Stimulated activated naive CD8-positive, alpha-beta T cell treated with anti-CD3 and anti-CD28 coated beads, Interleukin-15, amount 100 ng/mL, for 72 hours (primary cell): ENCODE measurements around the gene GMDS.

Experiments used
- ATAC-seq: fragments of 150-1000 bp; cut with Tn5 transposase; 2 replicates; pipeline ENCODE4 v1.10.0; 2021; ENCODE audit warnings: mild to moderate bottlenecking, moderate library complexity
- DNase-seq, 2 donors: peaks; one replicate each; pipeline ENCODE4 v3.0.0; 2021 to 2022
- H3K27ac Mint-ChIP-seq, 2 donors: one replicate each; pipeline ENCODE4 v1.8.0; 2022; ENCODE audit warnings: mild to moderate bottlenecking in 2 of 2, mixed read lengths in 2 of 2, moderate library complexity in 2 of 2
- H3K27me3 Mint-ChIP-seq: one replicate; pipeline ENCODE4 v1.8.0; 2022; ENCODE audit warnings: mixed read lengths
- H3K4me1 Mint-ChIP-seq: one replicate; pipeline ENCODE4 v1.8.0; 2022; ENCODE audit warnings: mild to moderate bottlenecking, mixed read lengths
- H3K4me3 Mint-ChIP-seq, 2 donors: one replicate each; pipeline ENCODE4 v1.8.0; 2022; ENCODE audit warnings: mild to moderate bottlenecking in 2 of 2, mixed read lengths in 2 of 2, moderate library complexity in 1 of 2
- H3K9me3 Mint-ChIP-seq, 2 donors: one replicate each; pipeline ENCODE4 v1.8.0; 2022; ENCODE audit warnings: mixed read lengths in 2 of 2

Gene GMDS

GRCh38 chr6:2181567-2181966, 63.8 kb downstream of the GMDS start:
- Mint-ChIP-seq H3K27me3 (no peaks in the 10 kb centered on the region), H3K4me3 (no peak overlapping the region), H3K27ac (peak overlapping the region; percentile 9 to 17), H3K9me3 (peaks cover 13 to 14% of the 10 kb centered on the region in 2 donors), H3K4me1 (peaks cover 30% of the 10 kb centered on the region)
- ATAC-seq (peak; percentile 82), DNase-seq (no peak)

- no peak for DNase-seq
- no peak overlapping the region for H3K4me3 Mint-ChIP-seq
- no peak for ATAC-seq
- H3K27me3 Mint-ChIP-seq: no peaks in the 10 kb centered on the region
- H3K9me3 Mint-ChIP-seq: peaks cover 13 to 14% of the 10 kb centered on the region in 2 donors
- no peak overlapping the region for H3K27ac Mint-ChIP-seq
- peaks cover 33% of the 10 kb centered on the region for H3K4me1 Mint-ChIP-seq
Observed at GRCh38 chr6:2179950-2180349, 65.5 kb downstream of the GMDS start.

- H3K4me1 Mint-ChIP-seq: peaks cover 37% of the 10 kb centered on the region
- ATAC-seq: no peak
- no peak overlapping the region for H3K4me3 Mint-ChIP-seq
- H3K27me3 Mint-ChIP-seq: no peaks in the 10 kb centered on the region
- H3K9me3 Mint-ChIP-seq: peaks cover 13 to 14% of the 10 kb centered on the region in 2 donors
- DNase-seq: no peak
- H3K27ac Mint-ChIP-seq: no peak overlapping the region
Observed at GRCh38 chr6:2179241-2179640, 66.2 kb downstream of the GMDS start.

- Mint-ChIP-seq H3K27ac (no peak overlapping the region), H3K4me3 (no peak overlapping the region), H3K9me3 (peaks cover 13 to 14% of the 10 kb centered on the region in 2 donors), H3K27me3 (no peaks in the 10 kb centered on the region), H3K4me1 (peaks cover 33% of the 10 kb centered on the region)
- ATAC-seq (no peak), DNase-seq (no peak)
Observed at GRCh38 chr6:2178125-2178524, 67.3 kb downstream of the GMDS start.

- Mint-ChIP-seq H3K27me3 (no peaks in the 10 kb centered on the region), H3K4me3 (no peak overlapping the region), H3K27ac (no peak overlapping the region), H3K4me1 (peaks cover 35% of the 10 kb centered on the region), H3K9me3 (peaks cover 10 to 13% of the 10 kb centered on the region in 2 donors)
- DNase-seq (no peak), ATAC-seq (no peak)
Observed at GRCh38 chr6:2175825-2176224, 69.6 kb downstream of the GMDS start.

- DNase-seq: no peak
Observed at GRCh38 chr6:2173203-2173961, 72.0 kb downstream of the GMDS start.

GRCh38 chr6:2171728-2172127, 73.7 kb downstream of the GMDS start:
- ATAC-seq (no peak), DNase-seq (no peak)
- H3K27ac Mint-ChIP-seq: peak overlapping the region in 1 of 2 donors; percentile 66
- H3K4me3 Mint-ChIP-seq: no peak overlapping the region
- H3K9me3 Mint-ChIP-seq: no peaks in the 10 kb centered on the region
- peaks cover 27% of the 10 kb centered on the region for H3K4me1 Mint-ChIP-seq
- H3K27me3 Mint-ChIP-seq: no peaks in the 10 kb centered on the region

More at GRCh38 chr6:2173203-2173961, 72.0 kb downstream of the GMDS start:
- Mint-ChIP-seq H3K27me3 (no peaks in the 10 kb centered on the region), H3K4me3 (no peak overlapping the region), H3K9me3 (peaks cover 10% of the 10 kb centered on the region in 2 donors), H3K4me1 (peaks cover 36% of the 10 kb centered on the region), H3K27ac (peak overlapping the region in 1 of 2 donors; percentile 55)
- no peak for ATAC-seq

GRCh38 chr6:2168480-2168879, 76.9 kb downstream of the GMDS start:
- Mint-ChIP-seq H3K4me3 (no peak overlapping the region), H3K27me3 (no peaks in the 10 kb centered on the region), H3K27ac (no peak overlapping the region), H3K4me1 (peaks cover 16% of the 10 kb centered on the region), H3K9me3 (no peaks in the 10 kb centered on the region)
- no peak for ATAC-seq
- DNase-seq: no peak

GRCh38 chr6:2166717-2167116, 78.7 kb downstream of the GMDS start:
- no peak overlapping the region for H3K4me3 Mint-ChIP-seq
- ATAC-seq: no peak
- no peaks in the 10 kb centered on the region for H3K27me3 Mint-ChIP-seq
- no peak overlapping the region for H3K27ac Mint-ChIP-seq
- no peaks in the 10 kb centered on the region for H3K9me3 Mint-ChIP-seq
- H3K4me1 Mint-ChIP-seq: peaks cover 25% of the 10 kb centered on the region
- no peak for DNase-seq

GRCh38 chr6:2165286-2165685, 80.1 kb downstream of the GMDS start:
- no peaks in the 10 kb centered on the region for H3K27me3 Mint-ChIP-seq
- no peaks in the 10 kb centered on the region for H3K9me3 Mint-ChIP-seq
- DNase-seq: no peak
- H3K4me3 Mint-ChIP-seq: no peak overlapping the region
- H3K4me1 Mint-ChIP-seq: peaks cover 23% of the 10 kb centered on the region
- no peak for ATAC-seq
- no peak overlapping the region for H3K27ac Mint-ChIP-seq

GRCh38 chr6:2164481-2164880, 80.9 kb downstream of the GMDS start:
- Mint-ChIP-seq H3K4me1 (peaks cover 23% of the 10 kb centered on the region), H3K9me3 (no peaks in the 10 kb centered on the region), H3K27ac (no peak overlapping the region), H3K27me3 (no peaks in the 10 kb centered on the region), H3K4me3 (no peak overlapping the region)
- DNase-seq (no peak), ATAC-seq (no peak)

- Mint-ChIP-seq H3K27ac (no peak overlapping the region), H3K27me3 (peaks cover 6% of the 10 kb centered on the region), H3K9me3 (no peaks in the 10 kb centered on the region), H3K4me1 (peaks cover 40% of the 10 kb centered on the region), H3K4me3 (peak overlapping the region; percentile 34 to 41)
- ATAC-seq: no peak
- no peak for DNase-seq
Observed at GRCh38 chr6:2162079-2162445, 83.3 kb downstream of the GMDS start.

GRCh38 chr6:2158596-2159271, 86.7 kb downstream of the GMDS start:
- H3K9me3 Mint-ChIP-seq: no peaks in the 10 kb centered on the region

GRCh38 chr6:2157441-2158127, 87.8 kb downstream of the GMDS start:
- Mint-ChIP-seq H3K27me3 (peaks cover 7% of the 10 kb centered on the region), H3K4me1 (peaks cover 36% of the 10 kb centered on the region), H3K27ac (no peak overlapping the region), H3K4me3 (peak overlapping the region in 1 of 2 donors; percentile 32), H3K9me3 (no peaks in the 10 kb centered on the region)
- ATAC-seq (peak; percentile 85), DNase-seq (peak; percentile 36 to 42)

More at GRCh38 chr6:2158596-2159271, 86.7 kb downstream of the GMDS start:
- ATAC-seq (no peak), DNase-seq (no peak)
- Mint-ChIP-seq H3K4me3 (no peak overlapping the region), H3K27ac (no peak overlapping the region), H3K4me1 (peaks cover 43% of the 10 kb centered on the region), H3K27me3 (peaks cover 7% of the 10 kb centered on the region)

GRCh38 chr6:2155206-2155605, 90.2 kb downstream of the GMDS start:
- Mint-ChIP-seq H3K27ac (no peak overlapping the region), H3K9me3 (no peaks in the 10 kb centered on the region), H3K27me3 (peaks cover 7% of the 10 kb centered on the region), H3K4me3 (no peak overlapping the region), H3K4me1 (peaks cover 19% of the 10 kb centered on the region)
- ATAC-seq (no peak), DNase-seq (no peak)
